H1 (cell line): Measurements from ENCODE around the gene TCF19. TPM values are rescaled to one million over a fixed set of nuclear protein-coding genes. Genes with fewer than 3 reads are reported as not detected.

Experiments used
- CTCF ChIA-PET: fragments of 300-600 bp; sonication (Branson Sonifier 250); formaldehyde crosslinking; loops from one replicate; lab custom pipeline; 2021; ENCODE audit not compliant: partially characterized antibody; lab: Charles Lee
- POLR2A ChIA-PET: fragments of 300-600 bp; sonication (Branson Sonifier 250); formaldehyde crosslinking; loops from one replicate; lab custom pipeline; 2021; ENCODE audit warnings: inconsistent platforms; ENCODE audit not compliant: partially characterized antibody; lab: Charles Lee
- DNase-seq, 2 experiments: peaks; one replicate each; pipeline versions ENCODE4 v3.0.0 to v3.0.0-alpha.2; 2010 to 2022; ENCODE audit warnings: low spot score in 2 of 2, low read depth in 1 of 2, mixed read lengths in 1 of 2
- FAIRE-seq: peaks from 2 replicates; lab custom pipeline; 2011; peaks lifted over from hg19 to GRCh38; lab: Jason Lieb, UNC
- H2AFZ ChIP-seq: 2 replicates; pipeline ENCODE4 v1.8.1; 2012; ENCODE audit warnings: low read length, inconsistent platforms
- H2AK5ac ChIP-seq: 2 replicates; pipeline ENCODE4 v1.6.1; 2013; ENCODE audit warnings: low read depth, low read length
- H2BK120ac ChIP-seq: replicated peaks from 2 replicates; pipeline ENCODE3; 2013; ENCODE audit warnings: low read depth, low read length, inconsistent platforms
- H2BK12ac ChIP-seq: 2 replicates; pipeline ENCODE4 v1.6.1; 2013; ENCODE audit warnings: low read depth, low read length
- H2BK15ac ChIP-seq: 2 replicates; pipeline ENCODE4 v1.6.1; 2013; ENCODE audit warnings: low read length
- H2BK20ac ChIP-seq: 2 replicates; pipeline ENCODE4 v1.6.1; 2013; ENCODE audit warnings: low read length
- H2BK5ac ChIP-seq: 2 replicates; pipeline ENCODE4 v1.6.1; 2013; ENCODE audit warnings: low read depth, low read length
- H3K14ac ChIP-seq: 2 replicates; pipeline ENCODE4 v1.6.1; 2013; ENCODE audit warnings: inconsistent platforms; ENCODE audit not compliant: insufficient read length
- H3K18ac ChIP-seq: 2 replicates; pipeline ENCODE4 v1.6.1; 2013; ENCODE audit warnings: low read length; ENCODE audit errors: extremely low read depth
- H3K23ac ChIP-seq: 2 replicates; pipeline ENCODE4 v1.6.1; 2013; ENCODE audit warnings: inconsistent platforms; ENCODE audit not compliant: insufficient read length
- H3K23me2 ChIP-seq: 2 replicates; pipeline ENCODE4 v1.6.1; 2013; ENCODE audit warnings: low read depth, low read length
- H3K27ac ChIP-seq: 2 replicates; pipeline ENCODE4 v1.6.1; 2011; ENCODE audit warnings: low read depth, low read length, inconsistent platforms
- H3K27me3 ChIP-seq, 4 experiments: replicated peaks in 1 of 4; 1 replicate in 1 of 4; 2 replicates in 3 of 4; pipeline versions ENCODE4 v1.6.1 to v1.8.1; 2011 to 2013; ENCODE audit warnings: low read length in 3 of 4, mild to moderate bottlenecking in 3 of 4, inconsistent platforms in 2 of 4, mixed read lengths in 2 of 4, moderate library complexity in 1 of 4; ENCODE audit not compliant: control insufficient read depth in 3 of 4, insufficient read depth in 3 of 4; ENCODE audit errors: extremely low read depth in 1 of 4
- H3K36me3 ChIP-seq, 4 experiments: 2 replicates each; pipeline versions ENCODE4 v1.6.1 to v1.8.1; 2011 to 2013; ENCODE audit warnings: mild to moderate bottlenecking in 4 of 4, low read length in 3 of 4, moderate library complexity in 2 of 4, control low read depth in 1 of 4, inconsistent platforms in 1 of 4; ENCODE audit not compliant: insufficient read depth in 4 of 4, control insufficient read depth in 2 of 4
- H3K4ac ChIP-seq: replicated peaks from 2 replicates; pipeline ENCODE3; 2013; ENCODE audit warnings: low read length, low read depth, mixed read lengths, inconsistent platforms; ENCODE audit not compliant: insufficient read length
- H3K4me1 ChIP-seq, 4 experiments: replicated peaks in 1 of 4; 1 replicate in 1 of 4; 2 replicates in 3 of 4; pipeline versions ENCODE4 v1.6.1 to v1.8.1; 2011 to 2013; ENCODE audit warnings: low read length in 3 of 4, inconsistent platforms in 2 of 4, mixed read lengths in 1 of 4; ENCODE audit not compliant: insufficient read depth in 4 of 4, control insufficient read depth in 3 of 4
- H3K4me2 ChIP-seq, 2 experiments: 2 replicates each; pipeline versions ENCODE4 v1.6.1 to v1.8.1; 2011 to 2013; ENCODE audit warnings: low read depth in 2 of 2, low read length in 2 of 2, control low read depth in 1 of 2, inconsistent platforms in 1 of 2, mild to moderate bottlenecking in 1 of 2; ENCODE audit not compliant: insufficient read depth in 1 of 2
- H3K4me3 ChIP-seq, 4 experiments: fragments of 200-600, 300-600 bp in 1 of 4; sonication (generic), shearing (Covaris generic), sonication (Bioruptor Twin) in 1 of 4; 2 replicates each; pipeline versions ENCODE4 v1.5.1 to v1.8.1; 2011 to 2016; ENCODE audit warnings: low read length in 4 of 4, low read depth in 3 of 4, control low read depth in 2 of 4, inconsistent platforms in 2 of 4, mild to moderate bottlenecking in 2 of 4, mixed read lengths in 1 of 4, moderate library complexity in 1 of 4; ENCODE audit not compliant: insufficient read depth in 2 of 4; ENCODE audit errors: extremely low read depth in 1 of 4
- H3K56ac ChIP-seq: replicated peaks from 2 replicates; pipeline ENCODE3; 2013; ENCODE audit warnings: low read depth, mild to moderate bottlenecking, mixed read lengths, low read length, inconsistent platforms; ENCODE audit not compliant: insufficient read length
- H3K79me1 ChIP-seq: 2 replicates; pipeline ENCODE4 v1.6.1; 2013; ENCODE audit warnings: low read depth, low read length, control low read depth
- H3K79me2 ChIP-seq, 2 experiments: 2 replicates each; pipeline versions ENCODE4 v1.6.1 to v1.8.1; 2012 to 2013; ENCODE audit warnings: low read length in 2 of 2, mild to moderate bottlenecking in 2 of 2, inconsistent platforms in 1 of 2; ENCODE audit not compliant: insufficient read depth in 2 of 2, control insufficient read depth in 1 of 2
- H3K9ac ChIP-seq, 4 experiments: replicated peaks in 1 of 4; 1 replicate in 1 of 4; 2 replicates in 3 of 4; pipeline versions ENCODE4 v1.6.1 to v1.8.1; 2011 to 2013; ENCODE audit warnings: low read depth in 3 of 4, low read length in 3 of 4, control low read depth in 2 of 4, mild to moderate bottlenecking in 2 of 4, moderate library complexity in 2 of 4, inconsistent platforms in 1 of 4; ENCODE audit errors: extremely low read depth in 1 of 4
- H3K9me3 ChIP-seq, 2 experiments: 2 replicates each; pipeline versions ENCODE4 v1.6.1 to v1.8.1; 2012 to 2013; ENCODE audit warnings: mild to moderate bottlenecking in 2 of 2, moderate library complexity in 2 of 2, control low read depth in 1 of 2, inconsistent platforms in 1 of 2, low read depth in 1 of 2, low read length in 1 of 2, mixed read lengths in 1 of 2; ENCODE audit not compliant: insufficient read depth in 2 of 2
- H4K20me1 ChIP-seq, 2 experiments: replicated peaks in 1 of 2; 2 replicates each; pipeline versions ENCODE3 to v1.8.1; 2011 to 2013; ENCODE audit warnings: inconsistent platforms in 2 of 2, low read length in 2 of 2, mild to moderate bottlenecking in 1 of 2; ENCODE audit not compliant: insufficient read depth in 2 of 2, control insufficient read depth in 1 of 2
- H4K5ac ChIP-seq: 2 replicates; pipeline ENCODE4 v1.6.1; 2013; ENCODE audit warnings: low read length, low read depth, mixed read lengths, inconsistent platforms; ENCODE audit not compliant: insufficient read length
- H4K8ac ChIP-seq: 2 replicates; pipeline ENCODE4 v1.8.0; 2013; ENCODE audit warnings: mild to moderate bottlenecking, moderate library complexity, low read length, inconsistent platforms; ENCODE audit not compliant: insufficient read depth; ENCODE audit errors: extremely low read depth
- H4K91ac ChIP-seq: replicated peaks from 2 replicates; pipeline ENCODE3; 2013; ENCODE audit warnings: low read length, mixed read lengths, inconsistent platforms; ENCODE audit not compliant: insufficient read length
- BRCA1 ChIP-seq: IDR thresholded peaks from 2 replicates; pipeline ENCODE4 v1.6.1; 2012; ENCODE audit warnings: low read depth, low read length, improper control_type of control experiment
- JUND ChIP-seq: IDR thresholded peaks from 2 replicates; pipeline ENCODE4 v1.6.1; 2011; ENCODE audit warnings: mild to moderate bottlenecking, improper control_type of control experiment, low read length
- KDM4A ChIP-seq: IDR thresholded peaks from one replicate; pipeline ENCODE4 v1.7.1; 2012; ENCODE audit warnings: low read depth, mild to moderate bottlenecking, moderate library complexity, low read length, inconsistent platforms; ENCODE audit not compliant: severe bottlenecking
- POLR2A ChIP-seq, 2 experiments: IDR thresholded peaks; 1 replicate in 1 of 2; 2 replicates in 1 of 2; pipeline ENCODE4 v1.6.1; 2011; ENCODE audit warnings: low read depth in 2 of 2, low read length in 2 of 2, mild to moderate bottlenecking in 2 of 2; ENCODE audit errors: control extremely low read depth in 1 of 2
- POU5F1 ChIP-seq: IDR thresholded peaks from 2 replicates; pipeline ENCODE4 v1.6.1; 2011; ENCODE audit warnings: low read depth, mild to moderate bottlenecking, low read length, moderate library complexity
- SP1 ChIP-seq: IDR thresholded peaks from 2 replicates; pipeline ENCODE4 v1.6.1; 2011; ENCODE audit warnings: low read depth, low read length
- TAF7 ChIP-seq: optimal IDR thresholded peaks from 2 replicates; pipeline ENCODE3; 2011; ENCODE audit warnings: low read depth, mild to moderate bottlenecking, inconsistent platforms, low read length, moderate library complexity, borderline replicate concordance
- TBP ChIP-seq: IDR thresholded peaks from 2 replicates; pipeline ENCODE4 v1.6.1; 2011; ENCODE audit warnings: low read depth, low read length, improper control_type of control experiment
- TCF12 ChIP-seq: IDR thresholded peaks from 2 replicates; pipeline ENCODE4 v1.6.1; 2011; ENCODE audit warnings: low read depth, mild to moderate bottlenecking, low read length
- TEAD4 ChIP-seq: IDR thresholded peaks from 2 replicates; pipeline ENCODE4 v1.6.1; 2012; ENCODE audit warnings: low read depth, low read length, inconsistent platforms, mixed read lengths
- YY1 ChIP-seq: IDR thresholded peaks from 2 replicates; pipeline ENCODE4 v1.6.1; 2011; ENCODE audit warnings: low read depth, mild to moderate bottlenecking, low read length
- WGBS, 2 experiments: shearing (Covaris generic) in 1 of 2; methylation state at CpG; one replicate each; pipeline versions ENCODE4 v1.1.6 to v1.1.7; 2013 to 2015; ENCODE audit warnings: low lambda C conversion rate in 2 of 2, mixed read lengths in 2 of 2, inconsistent platforms in 1 of 2, low coverage in 1 of 2, missing lambda C conversion rate in 1 of 2; ENCODE audit not compliant: insufficient replicate concordance in 2 of 2, insufficient coverage in 1 of 2, insufficient read length in 1 of 2; ENCODE audit errors: extremely low coverage in 1 of 2, missing lambda C conversion rate in 1 of 2; 5-methylcytosine and 5-hydroxymethylcytosine counted together
- polyA plus RNA-seq, 7 experiments: library from polyadenylated mRNA; depleted of rRNA in 3 of 7; stranded (reverse) in 5 of 7; unstranded in 2 of 7; fragments of >200 nt in 5 of 7; fragments of 200-250 nt in 2 of 7; gene quantifications; 1 replicate in 5 of 7; 2 replicates in 1 of 7; 4 replicates in 1 of 7; pipeline versions ENCODE4 v1.2.1 to v1.2.3, GENCODE V29; 2011 to 2013; ENCODE audit warnings: missing spikeins in 2 of 7, mixed read lengths in 2 of 7
- total RNA-seq: library from RNA; stranded (reverse); fragmentation: NEBNext Ultra II Directional; extraction: Animal tissue kit (Norgen Biotek cat#: 25700); gene quantifications from 2 replicates; pipeline ENCODE4 v1.2.1, GENCODE V29; 2021
- TF ChIP-seq, protein P1 (sequence below), 3 experiments: IDR thresholded peaks; 1 replicate in 2 of 3; 2 replicates in 1 of 3; pipeline versions ENCODE4 v1.5.1 to v1.6.1; 2011; ENCODE audit warnings: low read length in 3 of 3, mild to moderate bottlenecking in 3 of 3, inconsistent platforms in 2 of 3, low read depth in 1 of 3, moderate library complexity in 1 of 3; ENCODE audit not compliant: insufficient read depth in 1 of 3; ENCODE audit errors: control extremely low read depth in 1 of 3

The TCF19 gene
- total and polyA plus RNA-seq, 2 of the 8 experiments (the other 6 are each of a cell fraction or from before 2014, with no cell fraction given): 7.2 to 11.0 TPM

DNA sequence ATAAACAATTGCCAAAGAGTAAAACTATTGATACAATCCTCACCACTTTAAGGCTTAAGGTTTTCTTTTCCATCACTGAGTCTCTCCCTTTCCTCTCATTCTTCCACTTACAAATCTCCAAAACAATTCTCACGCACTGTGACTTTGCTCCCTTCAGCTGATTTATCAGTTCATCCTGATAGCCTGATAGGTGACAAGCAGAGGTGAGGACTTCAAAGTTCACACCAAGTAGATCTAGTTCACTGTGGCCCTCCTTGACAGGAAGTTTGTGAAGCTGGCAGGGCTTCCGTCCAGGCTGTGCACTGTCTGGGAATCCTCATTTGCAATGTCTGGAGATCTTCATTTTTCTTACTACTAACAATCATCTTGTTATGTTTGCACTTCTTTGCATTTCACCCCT, 47.2 kb downstream of the TCF19 start:
- Histone ChIP-seq H2AFZ (no peak overlapping the region), H4K91ac (no peak overlapping the region), H3K18ac (no peak overlapping the region), H3K27me3 (no peaks in the 10 kb centered on the region), H2BK15ac (no peak overlapping the region), H3K4me3 (no peak overlapping the region), H2BK12ac (no peak overlapping the region), H3K4me2 (no peak overlapping the region), H4K8ac (no peak overlapping the region), H3K9me3 (peaks cover 0 to 3% of the 10 kb centered on the region in 2 experiments; a peak in 1 of 4 replicates), H4K20me1 (no peaks in the 10 kb centered on the region), H3K23ac (no peak overlapping the region), H3K79me2 (no peaks in the 10 kb centered on the region), H3K36me3 (no peaks in the 10 kb centered on the region), H3K9ac (no peak overlapping the region), H3K4me1 (peaks cover 7 to 12% (median 9%) of the 10 kb centered on the region in 4 experiments), H3K27ac (no peak overlapping the region), H3K79me1 (no peaks in the 10 kb centered on the region), H3K56ac (no peak overlapping the region), H2AK5ac (no peak overlapping the region), H3K23me2 (no peaks in the 10 kb centered on the region), H3K14ac (no peak overlapping the region), H2BK5ac (no peak overlapping the region), H2BK20ac (no peak overlapping the region), H3K4ac (no peak overlapping the region), H2BK120ac (no peak overlapping the region), H4K5ac (no peak overlapping the region)
- POLR2A ChIA-PET: no interaction called here
- FAIRE-seq (no peak), DNase-seq (no peak)
- CTCF ChIA-PET: interaction anchor here (0.6 to 2.3 kb wide), 2 partner anchors 9 to 17 kb away, joined by 3 to 8 read pairs; no protein-coding TSS in a partner anchor
- TF ChIP-seq YY1 (no peak), KDM4A (no peak), TEAD4 (no peak), TCF12 (no peak), BRCA1 (no peak), SP1 (no peak), TBP (no peak), POU5F1 (no peak), POLR2A (IDR thresholded peaks at IDR 0.05; ENCODE audit: control extremely low read depth in 1 of 2, low read depth in 2 of 2, low read length in 2 of 2) (no peak), JUND (no peak), TAF7 (no peak)
- TF ChIP-seq, protein P1, sequence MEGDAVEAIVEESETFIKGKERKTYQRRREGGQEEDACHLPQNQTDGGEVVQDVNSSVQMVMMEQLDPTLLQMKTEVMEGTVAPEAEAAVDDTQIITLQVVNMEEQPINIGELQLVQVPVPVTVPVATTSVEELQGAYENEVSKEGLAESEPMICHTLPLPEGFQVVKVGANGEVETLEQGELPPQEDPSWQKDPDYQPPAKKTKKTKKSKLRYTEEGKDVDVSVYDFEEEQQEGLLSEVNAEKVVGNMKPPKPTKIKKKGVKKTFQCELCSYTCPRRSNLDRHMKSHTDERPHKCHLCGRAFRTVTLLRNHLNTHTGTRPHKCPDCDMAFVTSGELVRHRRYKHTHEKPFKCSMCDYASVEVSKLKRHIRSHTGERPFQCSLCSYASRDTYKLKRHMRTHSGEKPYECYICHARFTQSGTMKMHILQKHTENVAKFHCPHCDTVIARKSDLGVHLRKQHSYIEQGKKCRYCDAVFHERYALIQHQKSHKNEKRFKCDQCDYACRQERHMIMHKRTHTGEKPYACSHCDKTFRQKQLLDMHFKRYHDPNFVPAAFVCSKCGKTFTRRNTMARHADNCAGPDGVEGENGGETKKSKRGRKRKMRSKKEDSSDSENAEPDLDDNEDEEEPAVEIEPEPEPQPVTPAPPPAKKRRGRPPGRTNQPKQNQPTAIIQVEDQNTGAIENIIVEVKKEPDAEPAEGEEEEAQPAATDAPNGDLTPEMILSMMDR (IDR thresholded peaks at IDR 0.05; ENCODE audit: control extremely low read depth in 1 of 3, insufficient read depth in 1 of 3, low read depth in 1 of 3, low read length in 3 of 3): no peak
- 89 to 100% methylated on average over 1 to 2 of the region's 2 CpGs for WGBS, 2 experiments
